Panc1 (cell line): ENCODE data around the gene NPPB.

ENCODE experiments used
- CTCF ChIP-seq: fragments of 450-650 bp; IDR thresholded peaks from 2 replicates; pipeline ENCODE4 v1.5.1; 2017; ENCODE audit warnings: mild to moderate bottlenecking
- POLR2AphosphoS5 ChIP-seq: IDR thresholded peaks from 2 replicates; pipeline ENCODE4 v1.6.1; 2012; ENCODE audit warnings: mild to moderate bottlenecking, low read depth, low read length, moderate library complexity
- REST ChIP-seq, 2 experiments: IDR thresholded peaks; 2 replicates each; pipeline ENCODE4 v1.6.1; 2011 to 2012; ENCODE audit warnings: low read depth in 2 of 2, control low read depth in 1 of 2, low read length in 1 of 2, mild to moderate bottlenecking in 1 of 2, moderate library complexity in 1 of 2; ENCODE audit not compliant: insufficient read depth in 1 of 2
- SIN3A ChIP-seq: IDR thresholded peaks from 2 replicates; pipeline ENCODE4 v1.6.1; 2012; ENCODE audit warnings: low read depth, mild to moderate bottlenecking, low read length, moderate library complexity, borderline replicate concordance; ENCODE audit not compliant: insufficient read depth

GRCh38 chr1:11841245-11842153 is 17.2 kb downstream of the NPPB start:
- TF ChIP-seq CTCF (no peak), POLR2AphosphoS5 (no peak), REST (IDR thresholded peaks at IDR 0.05; ENCODE audit: insufficient read depth in 1 of 2, low read depth in 2 of 2, low read length in 1 of 2) (no peak), SIN3A (no peak)
